GM21390 (cell line): Measurements from ENCODE around the gene LYSMD1.
A peak's percentile ranks its signal among the peaks of the same experiment; 100 is the strongest.

Source experiments
- ATAC-seq: cut with Tn5 transposase; IDR thresholded peaks from one replicate; pipeline ENCODE4 v1.9.1; 2021; ENCODE audit not compliant: unreplicated experiment

The LYSMD1 gene

GRCh38 chr1:151175863-151176262, 10.2 kb upstream of the LYSMD1 start, which contains the start of gene TMOD4:
Gene TMOD4, minus strand, starts transcription at chr1:151175981. Its CDS starts 1,106 bp downstream, at chr1:151174875.
- no peak for ATAC-seq

DNA sequence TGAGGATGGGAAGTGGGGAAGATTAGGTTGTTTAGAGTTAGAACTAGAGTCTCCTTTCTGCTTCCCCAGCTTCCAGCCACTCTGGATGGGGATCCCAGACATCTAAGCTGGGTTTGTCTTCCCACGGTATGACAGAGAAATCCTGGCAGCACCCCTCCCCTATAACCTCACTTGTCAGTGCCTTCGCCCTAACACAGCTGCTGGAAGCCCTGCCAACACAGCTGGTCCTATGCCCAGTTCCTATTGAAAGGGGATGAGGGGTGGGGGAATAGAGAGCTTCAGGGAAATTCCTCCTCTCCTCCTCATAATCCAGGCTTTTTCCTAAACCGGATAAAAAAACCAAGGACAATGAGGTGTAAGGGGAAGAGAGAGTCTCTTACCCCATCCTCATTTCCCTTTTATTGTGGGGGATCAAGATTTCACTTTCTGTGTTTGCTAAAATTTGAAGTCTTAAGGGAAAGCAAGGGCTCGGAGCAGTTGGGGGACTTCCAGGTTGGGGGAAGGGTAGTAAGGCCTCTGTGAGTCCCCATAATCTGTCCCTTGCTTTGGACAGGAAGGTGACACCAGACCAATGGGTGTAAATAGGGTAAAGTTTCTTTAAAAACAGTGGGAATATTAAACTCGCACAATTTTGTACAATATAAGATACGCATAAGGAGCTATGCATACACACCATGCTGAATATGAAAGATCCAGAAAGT, 9.5 kb upstream of the LYSMD1 start:
- ATAC-seq: no peak

- ATAC-seq: no peak
Observed at GRCh38 chr1:151171190-151171589, 5.5 kb upstream of the LYSMD1 start.

DNA sequence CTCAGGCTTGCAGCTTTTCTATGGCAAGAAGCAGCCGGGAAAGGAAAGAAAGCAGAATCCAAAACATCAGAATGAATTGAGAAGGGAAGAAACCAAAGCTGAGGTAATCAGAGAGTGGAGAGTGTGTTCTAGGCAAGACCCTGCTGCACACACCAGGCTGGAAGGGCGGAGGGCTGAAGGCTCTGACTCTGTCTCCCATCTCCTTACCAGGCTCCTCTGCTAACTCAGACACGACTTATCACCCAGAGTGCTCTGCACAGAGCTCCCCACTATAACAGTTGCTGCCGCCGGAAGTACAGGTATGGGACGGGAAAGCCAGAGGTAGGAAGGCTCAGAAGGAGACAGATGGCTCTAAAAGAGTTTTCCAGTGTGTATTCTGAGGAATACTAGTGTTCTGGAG, 1.4 kb upstream of the LYSMD1 start:
- ATAC-seq: no peak

DNA sequence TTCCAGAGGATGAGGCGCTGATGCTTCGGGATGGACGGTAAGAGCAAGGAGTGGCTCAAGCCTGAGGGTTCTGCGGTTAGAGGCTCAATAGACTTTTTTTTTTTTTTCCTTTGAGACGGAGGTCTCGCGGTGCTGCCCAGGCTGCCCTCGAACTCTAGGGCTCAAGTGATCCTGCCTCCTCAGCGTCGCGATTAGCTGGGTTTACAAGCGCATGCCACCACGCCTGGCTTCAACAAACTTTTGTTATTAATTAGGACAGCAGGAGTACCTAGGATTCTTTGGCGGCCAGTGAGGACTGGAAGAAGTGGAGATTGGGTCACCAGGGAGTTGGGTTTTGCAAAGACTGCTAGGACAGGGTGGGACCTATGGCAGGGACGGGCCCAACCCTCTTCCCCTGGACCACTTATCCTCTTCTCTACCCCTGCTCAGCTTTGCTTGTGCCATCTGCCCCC, 829 bp upstream of the LYSMD1 start:
- no peak for ATAC-seq

DNA sequence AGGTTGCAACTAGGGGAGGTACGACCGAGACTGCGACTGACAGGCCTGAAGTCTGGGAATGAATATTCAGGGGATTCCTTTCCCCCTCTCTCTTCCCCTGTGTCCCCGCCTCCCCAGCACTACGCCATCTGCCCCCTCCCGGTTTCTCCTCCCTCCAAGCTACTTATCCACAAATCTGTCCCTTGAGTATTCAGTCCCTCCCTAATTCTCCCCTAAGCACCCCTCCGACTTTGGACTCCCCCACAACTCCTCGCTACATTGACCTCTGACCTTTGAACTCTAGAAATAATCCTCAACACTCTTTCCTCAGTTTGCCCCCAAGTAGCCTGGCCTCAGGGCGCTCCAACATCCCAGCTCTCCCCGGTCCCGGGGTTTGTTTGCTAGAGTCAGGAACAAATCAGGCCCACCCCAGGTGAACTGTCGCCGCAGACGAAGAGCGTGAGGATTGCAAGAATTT, 393 bp downstream of the LYSMD1 start:
- peak; percentile 5 for ATAC-seq

DNA sequence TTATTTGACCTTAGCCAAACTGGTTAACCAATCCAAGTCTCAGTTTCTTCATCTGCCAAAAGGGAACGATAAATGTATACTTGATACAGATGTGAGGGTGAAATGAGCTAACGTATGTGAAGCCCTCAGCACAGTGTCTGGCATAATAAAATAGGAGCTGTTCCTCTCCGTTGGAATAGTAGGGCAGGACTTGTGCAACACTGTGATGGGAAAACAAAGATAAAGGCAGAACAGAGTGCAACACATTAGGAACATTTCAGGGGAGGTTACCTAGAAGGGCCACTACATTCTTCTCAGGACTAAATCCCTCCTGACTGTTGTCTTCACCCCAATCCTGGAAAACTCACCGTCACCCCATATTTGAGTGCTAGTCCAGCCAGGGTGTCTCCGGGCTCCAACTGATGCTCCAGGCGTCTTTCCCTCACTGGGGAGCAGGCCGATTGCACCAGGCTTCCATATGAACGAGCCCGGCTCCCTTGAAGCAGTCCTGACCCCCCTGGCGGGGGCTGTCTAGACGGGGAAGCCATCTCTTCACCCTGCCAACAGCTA, 896 bp downstream of the LYSMD1 start:
- ATAC-seq: no peak

DNA sequence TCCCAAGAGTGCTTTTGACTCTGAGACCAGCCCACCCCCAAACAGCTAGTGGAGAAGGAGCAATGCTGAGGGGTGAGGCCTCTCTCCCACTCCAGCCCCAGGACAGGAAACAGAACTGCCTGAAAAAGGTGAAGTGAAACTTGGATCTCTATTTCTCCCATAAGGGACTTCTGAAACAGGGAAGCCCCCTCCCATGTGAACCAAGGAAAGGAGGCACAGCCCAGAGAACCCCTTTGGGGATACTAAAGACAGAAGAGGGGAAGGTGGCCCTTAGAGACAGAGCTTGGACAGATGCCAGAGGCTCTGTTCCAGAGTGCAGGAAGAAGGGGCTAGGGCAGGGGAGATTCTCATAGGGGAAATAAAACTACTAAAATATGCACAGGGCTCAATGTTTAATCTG, 6.3 kb downstream of the LYSMD1 start:
- ATAC-seq: no peak

GRCh38 chr1:151158751-151159251, 6.9 kb downstream of the LYSMD1 start:
- no peak for ATAC-seq

GRCh38 chr1:151158326-151158725, 7.4 kb downstream of the LYSMD1 start:
- no peak for ATAC-seq

GRCh38 chr1:151157067-151157531, 8.6 kb downstream of the LYSMD1 start:
- no peak for ATAC-seq

- peak; percentile 76 for ATAC-seq
Observed at GRCh38 chr1:151156515-151156819, 9.2 kb downstream of the LYSMD1 start, which contains the start of gene TNFAIP8L2. Gene TNFAIP8L2, plus strand, starts transcription at chr1:151156649. Its CDS starts 2,049 bp downstream, at chr1:151158698.

DNA sequence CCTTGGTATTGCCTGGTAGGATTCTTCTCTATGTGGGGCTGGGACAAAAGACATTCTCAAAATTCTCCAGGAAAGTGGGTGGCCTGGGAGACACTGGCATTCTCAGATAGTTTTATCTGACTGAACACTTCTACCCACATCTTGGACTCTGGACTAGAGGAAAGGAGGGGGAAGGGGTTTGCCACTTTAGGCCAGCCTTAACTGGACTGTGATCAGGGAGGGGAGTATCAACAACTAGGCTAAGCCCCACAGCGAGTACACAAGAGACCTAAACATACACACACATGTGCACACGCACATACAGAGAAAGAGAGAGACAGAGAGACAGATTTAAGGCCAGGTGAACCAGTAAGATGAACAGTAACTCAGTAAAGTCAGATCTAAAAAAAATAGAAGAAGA, 18.0 kb downstream of the LYSMD1 start:
- ATAC-seq: no peak

DNA sequence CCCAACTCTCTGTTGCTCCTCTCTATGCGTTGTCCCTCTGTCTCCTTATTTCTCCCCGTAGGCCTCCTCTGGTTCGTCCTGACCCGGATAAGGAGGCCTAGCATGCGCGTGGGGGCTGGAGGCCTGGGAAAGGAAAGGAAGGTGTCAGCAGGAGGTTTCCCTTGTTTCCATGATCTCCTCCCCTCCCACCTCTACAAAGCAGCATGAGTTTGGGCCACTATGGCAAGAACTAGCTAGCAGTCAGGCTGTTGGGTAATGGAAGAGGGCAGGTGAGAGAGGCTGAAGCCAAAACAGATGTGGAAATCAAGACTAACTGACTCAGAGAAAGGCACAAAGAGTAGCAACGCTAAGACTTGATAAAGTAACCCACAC, 18.6 kb downstream of the LYSMD1 start:
- no peak for ATAC-seq

- ATAC-seq: peak; percentile 99
Observed at GRCh38 chr1:151146412-151147131, 19.1 kb downstream of the LYSMD1 start, which contains the start of gene SEMA6C. Gene SEMA6C, minus strand, starts transcription at chr1:151146631. Its CDS starts 4,010 bp downstream, at chr1:151142621.

DNA sequence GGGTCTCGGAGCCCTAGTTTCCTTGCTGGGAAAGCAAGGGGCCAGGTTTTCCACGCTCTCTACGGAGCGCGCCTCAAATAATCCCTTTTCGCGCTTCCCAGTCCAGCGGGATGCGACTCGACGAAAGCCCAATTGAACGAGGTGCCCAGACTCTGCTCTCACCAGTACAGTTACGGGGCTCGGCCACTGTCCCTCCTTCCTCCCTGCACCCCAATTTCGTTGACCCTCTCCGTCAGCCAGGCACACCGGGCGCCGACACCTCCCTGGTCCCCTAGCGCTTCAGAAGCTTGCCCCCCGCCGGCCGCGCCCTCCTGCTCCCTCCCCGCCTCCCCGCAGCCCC, 19.7 kb downstream of the LYSMD1 start:
- ATAC-seq: no peak

- ATAC-seq: no peak
Observed at GRCh38 chr1:151145304-151146071, 20.2 kb downstream of the LYSMD1 start.

DNA sequence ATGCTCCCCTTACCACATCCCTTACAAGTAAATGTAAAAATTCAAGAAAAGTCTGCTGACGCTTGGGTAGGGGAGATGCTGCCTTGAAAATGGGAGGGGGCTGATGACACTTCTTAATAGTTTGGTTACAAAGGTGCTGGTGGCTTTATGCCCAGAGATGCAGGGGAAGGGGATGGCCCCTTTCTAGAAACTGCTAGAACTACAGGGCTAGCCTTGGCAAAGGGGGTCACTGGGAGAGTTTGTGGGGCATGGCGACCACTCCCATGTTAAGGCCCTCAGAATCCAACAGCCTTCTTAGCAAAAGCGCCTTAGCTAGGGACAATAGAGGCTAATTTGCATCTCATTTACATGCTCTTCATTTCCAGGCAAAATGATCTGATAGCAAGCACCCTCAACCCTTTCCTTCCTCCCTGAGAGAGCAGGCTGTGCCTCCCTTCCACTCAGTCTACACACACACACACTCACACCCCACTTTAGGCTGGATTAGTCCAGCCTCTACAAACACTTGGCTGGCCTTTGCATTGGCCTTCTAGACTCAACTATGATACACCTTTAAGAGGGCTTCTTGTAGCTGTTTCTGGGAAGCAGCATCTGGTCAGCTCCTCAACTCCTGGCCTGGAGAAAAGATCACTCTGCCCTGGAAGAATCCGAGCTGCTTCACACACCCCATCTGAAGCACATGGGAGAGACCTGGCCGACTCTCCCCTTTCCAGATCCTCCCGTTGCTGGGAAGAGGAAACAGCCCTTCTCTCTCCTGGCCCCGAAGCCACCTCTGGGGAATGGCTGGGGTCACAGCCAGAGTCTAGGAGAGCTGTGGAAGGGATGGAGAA, 21.0 kb downstream of the LYSMD1 start:
- ATAC-seq: no peak

- no peak for ATAC-seq
Observed at GRCh38 chr1:151143986-151144385, 21.7 kb downstream of the LYSMD1 start.

DNA sequence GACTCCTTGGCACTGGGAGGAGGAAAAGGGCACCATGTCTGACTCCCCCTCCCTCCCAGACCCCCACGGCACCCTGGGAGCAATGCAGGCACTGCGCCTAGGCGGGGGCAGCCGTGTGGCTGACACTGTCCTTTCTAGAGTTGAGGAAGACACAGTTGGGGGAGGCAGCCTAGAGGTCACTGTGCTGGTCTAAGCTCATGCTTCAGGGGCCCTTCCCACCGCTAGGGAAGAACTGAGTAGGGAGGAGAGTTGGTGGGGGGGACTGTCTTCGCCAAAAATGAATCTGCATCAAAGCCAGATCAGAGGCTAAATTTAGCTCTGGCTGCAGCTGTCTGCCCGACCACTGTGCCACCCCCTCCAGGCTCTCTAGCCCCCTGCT, 22.7 kb downstream of the LYSMD1 start:
- ATAC-seq: no peak
